Measurements from ENCODE around the gene ARID3B. TPM values are rescaled to one million over a fixed set of nuclear protein-coding genes. Genes with fewer than 3 reads are reported as not detected.

The ARID3B gene
- total and polyA plus RNA-seq, 2 of the 4 experiments (the other 2 are of a cell fraction), result 2.5 to 5.0 TPM

- no peak for ATAC-seq (ENCODE audit: low read depth)
- H3K27ac ChIP-seq (ENCODE audit: insufficient read depth, low read length), result no peak overlapping the region
These were observed 101.3 kb downstream of the ARID3B start for GRCh38 chr15:74642348-74642733.

More at GRCh38 chr15:74642348-74642733, 101.3 kb downstream of the ARID3B start:
- TF ChIP-seq CEBPB (IDR thresholded peaks at IDR 0.05; ENCODE audit: low read depth, low read length), result no peak
- no peak for TF ChIP-seq CTCF (conservative IDR thresholded peaks at IDR 0.05; ENCODE audit: low read depth, low read length)
- TF ChIP-seq MAFK (IDR thresholded peaks at IDR 0.05; ENCODE audit: low read depth, low read length), result no peak
- TF ChIP-seq MAZ (IDR thresholded peaks at IDR 0.05; ENCODE audit: borderline replicate concordance, low read depth, low read length), result no peak
- no peak for TF ChIP-seq USF2 (IDR thresholded peaks at IDR 0.05; ENCODE audit: low read depth, low read length)
- no peak for TF ChIP-seq NFE2L2 (IDR thresholded peaks at IDR 0.05; ENCODE audit: low read depth, low read length)
- TF ChIP-seq CHD1 (IDR thresholded peaks at IDR 0.05; ENCODE audit: low read depth, low read length), result no peak
- TF ChIP-seq RAD21 (IDR thresholded peaks at IDR 0.05; ENCODE audit: low read length), result no peak
- no peak for TF ChIP-seq BHLHE40 (IDR thresholded peaks at IDR 0.05; ENCODE audit: low read depth, low read length)
- Histone ChIP-seq H3K14ac (replicated peaks; ENCODE audit: low read depth, low read length) (no peak overlapping the region), H3K4me1 (ENCODE audit: control insufficient read depth, insufficient read depth, low read length) (peaks cover 3% of the 10 kb centered on the region; the same call in 1 of the 2 replicates), H3K56ac (ENCODE audit: extremely low read depth, insufficient read depth, low read length) (no peak overlapping the region), H3K18ac (ENCODE audit: low read depth, low read length) (no peak overlapping the region), H3K4ac (ENCODE audit: low read depth, low read length) (no peak overlapping the region), H2BK20ac (ENCODE audit: low read depth, low read length) (no peak overlapping the region), H4K20me1 (ENCODE audit: insufficient read depth, low read length) (peaks cover 36% of the 10 kb centered on the region), H2BK15ac (ENCODE audit: low read depth, low read length) (no peak overlapping the region), H3K9ac (ENCODE audit: low read depth, low read length) (no peak overlapping the region), H3K23ac (ENCODE audit: low read depth, low read length) (no peak overlapping the region), H4K5ac (ENCODE audit: low read depth, low read length) (no peak overlapping the region), H3K36me3 (ENCODE audit: control insufficient read depth, insufficient read depth, low read length) (peaks cover 24% of the 10 kb centered on the region), H3K4me3 (ENCODE audit: insufficient read depth, low read depth, low read length) (no peak overlapping the region), H3K9me1 (ENCODE audit: insufficient read depth, low read length) (peaks cover 6% of the 10 kb centered on the region; the same call in 1 of the 2 replicates), H2BK5ac (ENCODE audit: low read depth, low read length, poor library complexity, severe bottlenecking) (no peak overlapping the region), H2AK5ac (ENCODE audit: low read depth, low read length) (no peak overlapping the region), H3K27me3 (ENCODE audit: control insufficient read depth, insufficient read depth, low read length) (no peaks in the 10 kb centered on the region), H4K91ac (ENCODE audit: insufficient read depth, low read depth, low read length) (no peak overlapping the region), H2AFZ (replicated peaks; ENCODE audit: low read length, poor library complexity) (no peak overlapping the region), H3K9me3 (ENCODE audit: control insufficient read depth, insufficient read depth, low read length) (no peaks in the 10 kb centered on the region), H3K4me2 (ENCODE audit: low read depth, low read length) (no peak overlapping the region), H2AK9ac (replicated peaks; ENCODE audit: low read depth, low read length, poor library complexity) (no peak overlapping the region), H3K79me1 (ENCODE audit: low read depth in 1 of 2, low read length in 2 of 2) (peaks cover 12 to 57% of the 10 kb centered on the region in 2 experiments), H4K8ac (ENCODE audit: low read depth in 2 of 2, low read length in 2 of 2) (no peak overlapping the region), H2BK120ac (ENCODE audit: low read depth, low read length) (no peak overlapping the region)
- CTCF ChIA-PET, result no interaction called here
- no TSS peak for BruUV-seq (replicated peaks)
- in situ Hi-C loops (cut with MboI; ENCODE audit: low sequenced_read_pairs), result no loop called here
- DNase-seq, result no peak
- POLR2A ChIA-PET (ENCODE audit: unreplicated experiment), result no interaction called here
- WGBS, 2 experiments (ENCODE audit: extremely low coverage in 2 of 2, insufficient read length in 1 of 2), result 83% methylated on average over 1 of the region's 4 CpGs; no CpG with 5 or more reads in 1 of the 2 experiments
- dilution Hi-C loops (cut with HindIII; ENCODE audit: low sequenced_read_pairs, unreplicated experiment), result no loop called here
- intact Hi-C loops (cut with micrococcal nuclease), result no loop called here

Data from IMR-90 (cell line).